Nephron progenitor cell (in vitro differentiated cells): ENCODE data around the gene VDAC2.

Experiments
- DNase-seq: peaks from one replicate; pipeline ENCODE4 v3.0.0; 2021
- H3K27ac Mint-ChIP-seq: 2 replicates; pipeline ENCODE4 v1.8.0; 2021; ENCODE audit warnings: mild to moderate bottlenecking, moderate library complexity, mixed read lengths
- H3K27me3 Mint-ChIP-seq: 2 replicates; pipeline ENCODE4 v1.8.0; 2021; ENCODE audit warnings: mild to moderate bottlenecking, low read depth, mixed read lengths; ENCODE audit not compliant: poor library complexity
- H3K36me3 Mint-ChIP-seq: 2 replicates; pipeline ENCODE4 v1.8.0; 2021; ENCODE audit warnings: low read depth, mixed read lengths
- H3K4me1 Mint-ChIP-seq: 2 replicates; pipeline ENCODE4 v1.8.0; 2021; ENCODE audit warnings: mixed read lengths
- H3K4me3 Mint-ChIP-seq: 2 replicates; pipeline ENCODE4 v1.8.0; 2021; ENCODE audit warnings: mild to moderate bottlenecking, moderate library complexity, mixed read lengths
- H3K9me3 Mint-ChIP-seq: 2 replicates; pipeline ENCODE4 v1.8.0; 2021; ENCODE audit warnings: mild to moderate bottlenecking, moderate library complexity, mixed read lengths
- TF ChIP-seq, protein P1 (sequence below): fragments of 200-600 bp; sonication (generic); IDR thresholded peaks from 2 replicates; pipeline ENCODE4 v1.5.0; 2021; ENCODE audit warnings: antibody characterized with exemption

VDAC2 gene

DNA sequence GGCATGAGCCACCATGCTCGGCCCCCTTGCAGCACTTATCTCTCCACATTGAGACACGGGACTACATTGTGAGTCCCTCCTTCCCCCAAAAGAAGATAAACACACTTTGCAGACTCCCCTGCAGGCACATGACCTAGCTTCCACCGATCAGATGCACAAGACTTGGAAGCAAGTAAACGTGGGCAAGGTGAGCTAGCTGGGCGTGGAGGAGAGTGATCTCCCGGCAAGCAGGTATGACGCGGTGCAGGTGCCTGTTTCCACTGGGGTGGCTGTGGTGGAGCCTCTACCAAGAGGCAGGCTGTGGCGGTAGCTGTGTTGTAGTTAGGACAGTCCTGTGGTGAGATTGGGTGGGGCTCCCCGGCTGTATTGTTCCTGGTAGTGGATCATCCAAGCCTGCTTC, 32.8 kb downstream of the VDAC2 start:
- DNase-seq, result no peak
- Mint-ChIP-seq H3K4me3 (no peak overlapping the region), H3K9me3 (no peaks in the 10 kb centered on the region), H3K36me3 (no peaks in the 10 kb centered on the region), H3K27me3 (peaks cover 10% of the 10 kb centered on the region), H3K27ac (no peak overlapping the region), H3K4me1 (peaks cover 9% of the 10 kb centered on the region)
- TF ChIP-seq, protein P1, sequence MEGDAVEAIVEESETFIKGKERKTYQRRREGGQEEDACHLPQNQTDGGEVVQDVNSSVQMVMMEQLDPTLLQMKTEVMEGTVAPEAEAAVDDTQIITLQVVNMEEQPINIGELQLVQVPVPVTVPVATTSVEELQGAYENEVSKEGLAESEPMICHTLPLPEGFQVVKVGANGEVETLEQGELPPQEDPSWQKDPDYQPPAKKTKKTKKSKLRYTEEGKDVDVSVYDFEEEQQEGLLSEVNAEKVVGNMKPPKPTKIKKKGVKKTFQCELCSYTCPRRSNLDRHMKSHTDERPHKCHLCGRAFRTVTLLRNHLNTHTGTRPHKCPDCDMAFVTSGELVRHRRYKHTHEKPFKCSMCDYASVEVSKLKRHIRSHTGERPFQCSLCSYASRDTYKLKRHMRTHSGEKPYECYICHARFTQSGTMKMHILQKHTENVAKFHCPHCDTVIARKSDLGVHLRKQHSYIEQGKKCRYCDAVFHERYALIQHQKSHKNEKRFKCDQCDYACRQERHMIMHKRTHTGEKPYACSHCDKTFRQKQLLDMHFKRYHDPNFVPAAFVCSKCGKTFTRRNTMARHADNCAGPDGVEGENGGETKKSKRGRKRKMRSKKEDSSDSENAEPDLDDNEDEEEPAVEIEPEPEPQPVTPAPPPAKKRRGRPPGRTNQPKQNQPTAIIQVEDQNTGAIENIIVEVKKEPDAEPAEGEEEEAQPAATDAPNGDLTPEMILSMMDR, result no peak

DNA sequence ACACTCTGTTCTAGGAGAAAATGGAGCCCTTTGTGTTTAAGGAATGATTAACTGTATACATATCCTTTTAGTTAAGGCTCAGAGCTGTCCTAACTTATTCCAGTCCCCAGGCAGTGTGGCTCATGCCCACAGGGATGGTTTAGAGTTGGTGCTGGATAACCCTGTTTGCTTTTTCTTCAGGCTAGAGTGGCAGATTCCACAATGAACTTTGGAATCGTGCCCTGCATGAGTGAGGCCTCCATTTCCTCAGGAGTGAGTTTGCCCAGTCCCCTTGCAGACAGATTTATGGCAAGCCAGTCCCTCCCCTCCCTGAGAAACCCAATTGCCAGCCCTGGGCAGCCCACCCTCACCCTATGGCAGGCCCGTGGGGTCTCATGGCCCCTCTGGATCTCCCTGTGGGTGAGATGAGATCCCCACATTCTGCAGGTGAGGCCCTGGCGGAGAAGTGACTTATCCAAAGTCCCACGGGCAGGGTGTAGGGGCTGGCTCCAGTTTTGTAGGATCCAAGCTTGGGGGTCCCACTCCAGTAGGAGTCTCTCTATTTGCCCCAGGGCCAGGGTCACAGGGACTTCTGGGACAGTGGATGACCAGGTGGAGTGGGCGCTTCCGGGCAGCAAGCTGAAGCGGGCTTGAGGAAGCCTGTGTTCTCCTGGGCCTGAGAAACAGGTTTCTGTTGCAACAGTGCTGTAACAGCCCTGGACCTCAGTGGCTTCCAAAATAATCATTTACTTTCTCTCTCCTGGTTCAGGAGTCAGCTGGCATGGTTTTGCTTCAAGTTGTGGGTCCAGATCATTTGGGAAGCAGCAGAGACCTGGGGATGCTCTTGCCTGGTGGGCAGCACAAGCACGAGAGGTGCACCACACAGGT, 34.1 kb downstream of the VDAC2 start:
- Mint-ChIP-seq H3K36me3 (no peaks in the 10 kb centered on the region), H3K4me1 (no peaks in the 10 kb centered on the region), H3K27me3 (peaks cover 12% of the 10 kb centered on the region), H3K9me3 (no peaks in the 10 kb centered on the region), H3K4me3 (no peak overlapping the region), H3K27ac (no peak overlapping the region)
- TF ChIP-seq, protein P1, result no peak
- DNase-seq, result no peak

DNA sequence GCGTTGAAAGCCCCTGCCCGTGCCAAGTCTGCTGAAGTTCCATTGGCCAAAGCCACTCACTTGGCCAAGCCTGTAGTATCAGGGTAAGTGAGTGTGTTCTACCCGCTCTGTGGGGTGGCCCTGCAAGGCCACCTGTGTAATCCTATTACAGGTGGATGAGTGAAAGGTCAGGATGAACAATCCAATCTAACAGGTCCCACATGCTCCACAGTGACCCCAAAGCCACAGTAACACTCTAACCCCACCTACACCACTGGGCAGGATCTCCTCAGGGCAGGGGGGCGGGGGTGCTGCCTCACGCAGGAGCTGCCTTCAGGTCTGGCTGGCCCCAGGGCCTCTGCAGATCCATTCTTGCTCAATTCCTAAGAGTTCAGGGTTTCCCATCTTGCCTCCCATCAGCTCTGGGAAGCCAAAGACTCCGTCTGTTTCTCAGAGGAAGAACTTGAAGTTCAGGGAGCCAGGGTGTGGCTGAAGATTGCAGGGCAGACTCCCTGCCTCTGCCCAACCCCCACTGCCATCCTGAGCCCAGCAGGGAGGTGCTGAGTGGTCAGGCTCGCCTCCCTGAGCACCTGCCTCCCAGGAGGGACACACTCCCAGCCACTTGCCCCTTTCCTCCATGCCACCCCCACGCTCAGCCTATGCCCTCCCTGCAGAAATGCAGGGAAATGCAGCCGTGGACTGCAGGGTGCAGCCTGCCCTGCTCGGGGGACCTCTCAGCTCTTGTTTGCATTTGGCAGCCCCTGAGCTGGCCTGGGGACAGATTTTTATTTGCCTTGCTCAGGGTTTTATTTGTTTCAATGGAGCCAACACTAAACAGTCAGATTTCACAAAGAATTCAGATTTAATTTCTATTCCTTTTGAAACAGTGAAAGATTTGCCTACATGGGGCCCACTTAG, 35.0 kb downstream of the VDAC2 start:
- no peak overlapping the region for H3K27ac Mint-ChIP-seq
- H3K4me3 Mint-ChIP-seq, result no peak overlapping the region
- no peaks in the 10 kb centered on the region for H3K9me3 Mint-ChIP-seq
- peaks cover 9% of the 10 kb centered on the region for H3K27me3 Mint-ChIP-seq
- H3K4me1 Mint-ChIP-seq, result no peaks in the 10 kb centered on the region
- DNase-seq, result no peak
- TF ChIP-seq, protein P1, result no peak
- H3K36me3 Mint-ChIP-seq, result no peaks in the 10 kb centered on the region

DNA sequence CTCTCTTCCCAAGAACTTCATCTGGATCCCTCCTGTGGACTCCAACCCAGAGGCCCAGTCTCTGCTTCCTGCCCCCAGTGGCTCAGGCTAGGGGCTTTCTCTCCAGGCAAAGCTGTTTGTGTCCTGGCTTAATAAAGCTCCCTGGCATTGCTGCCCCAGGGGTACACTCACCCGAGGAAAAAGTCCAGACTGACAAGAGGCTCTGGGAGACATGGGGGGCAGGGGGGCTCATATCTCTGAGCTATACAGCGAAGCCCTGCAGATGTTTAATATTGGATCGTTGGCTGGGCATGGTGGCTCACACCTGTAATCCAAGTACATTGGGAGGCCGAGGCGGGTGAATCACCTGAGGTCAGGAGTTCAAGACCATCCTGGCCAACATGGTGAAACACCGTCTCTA, 35.9 kb downstream of the VDAC2 start:
- H3K27me3 Mint-ChIP-seq, result peaks cover 9% of the 10 kb centered on the region
- H3K4me1 Mint-ChIP-seq, result no peaks in the 10 kb centered on the region
- H3K36me3 Mint-ChIP-seq, result no peaks in the 10 kb centered on the region
- H3K4me3 Mint-ChIP-seq, result no peak overlapping the region
- no peak overlapping the region for H3K27ac Mint-ChIP-seq
- no peak for DNase-seq
- H3K9me3 Mint-ChIP-seq, result no peaks in the 10 kb centered on the region
- TF ChIP-seq, protein P1, result no peak

DNA sequence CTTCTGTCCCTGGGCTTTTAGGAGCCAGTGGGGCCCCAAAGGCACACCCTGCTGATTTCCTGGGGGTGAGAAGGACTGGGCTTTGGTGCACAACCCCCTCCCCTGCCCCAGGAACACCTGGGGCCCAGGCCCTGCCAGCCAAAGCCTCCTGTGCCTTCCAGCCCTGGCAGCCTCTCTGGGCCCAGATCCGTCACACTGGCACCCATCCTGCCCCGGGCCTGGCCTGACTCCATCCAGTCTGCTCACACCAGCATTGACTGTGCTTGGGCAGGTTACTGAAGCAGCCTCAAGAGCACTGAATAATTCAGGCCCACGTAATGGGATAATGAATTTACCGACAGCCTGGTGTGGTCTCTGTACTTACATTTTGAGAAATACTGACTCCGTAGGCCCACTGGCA, 37.2 kb downstream of the VDAC2 start:
- Mint-ChIP-seq H3K9me3 (peaks cover 11% of the 10 kb centered on the region), H3K27me3 (peaks cover 9% of the 10 kb centered on the region), H3K36me3 (peaks cover 4% of the 10 kb centered on the region), H3K4me1 (no peaks in the 10 kb centered on the region), H3K4me3 (no peak overlapping the region), H3K27ac (no peak overlapping the region)
- DNase-seq, result no peak
- TF ChIP-seq, protein P1, result no peak
